ENCODE data around the gene CNNM4. TPM values are rescaled to one million over a fixed set of nuclear protein-coding genes. Genes with fewer than 3 reads are reported as not detected.

CNNM4 gene
- total and polyA plus RNA-seq, 2 of the 4 experiments (the other 2 are of a cell fraction), result 2.0 to 4.1 TPM

DNA sequence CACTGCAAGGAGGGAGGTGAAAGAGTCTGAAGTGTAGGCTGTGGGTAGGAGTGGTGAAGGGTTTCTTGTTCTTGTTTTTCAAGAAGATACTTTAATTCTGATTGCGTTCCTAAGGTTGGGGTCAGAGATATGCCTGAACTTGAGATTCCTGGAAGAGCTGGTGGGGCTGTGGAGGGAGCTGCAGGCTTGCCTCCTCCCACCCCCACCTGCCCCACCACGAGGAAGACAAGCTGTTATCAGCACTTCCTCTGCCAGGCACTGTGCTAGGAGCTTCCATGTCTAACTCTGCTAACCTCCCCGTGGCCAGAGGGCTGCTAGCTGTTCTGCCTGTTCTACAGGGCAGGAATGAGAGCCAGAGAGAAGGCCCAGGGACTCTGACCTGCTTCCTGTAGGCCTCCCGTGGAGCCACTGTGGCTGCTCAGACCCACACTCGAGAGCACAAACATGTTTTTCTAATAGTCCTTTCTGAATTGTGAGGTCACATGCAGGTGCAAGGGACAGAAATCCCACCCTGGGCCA is 69.4 kb downstream of the CNNM4 start:
- Histone ChIP-seq H3K79me1 (ENCODE audit: low read depth in 1 of 2, low read length in 2 of 2) (peaks cover 2 to 5% of the 10 kb centered on the region in 2 experiments; a peak in 2 of 4 replicates), H3K23ac (ENCODE audit: low read depth, low read length) (no peak overlapping the region), H3K4ac (ENCODE audit: low read depth, low read length) (no peak overlapping the region), H2BK20ac (ENCODE audit: low read depth, low read length) (no peak overlapping the region), H4K8ac (ENCODE audit: low read depth in 2 of 2, low read length in 2 of 2) (no peak overlapping the region), H3K56ac (ENCODE audit: extremely low read depth, insufficient read depth, low read length) (no peak overlapping the region), H2BK120ac (ENCODE audit: low read depth, low read length) (no peak overlapping the region; the same call in 1 of the 2 replicates), H4K5ac (ENCODE audit: low read depth, low read length) (no peak overlapping the region), H2AFZ (replicated peaks; ENCODE audit: low read length, poor library complexity) (no peak overlapping the region), H3K27me3 (ENCODE audit: control insufficient read depth, insufficient read depth, low read length) (no peaks in the 10 kb centered on the region), H3K9ac (ENCODE audit: low read depth, low read length) (no peak overlapping the region), H3K4me1 (ENCODE audit: control insufficient read depth, insufficient read depth, low read length) (peaks cover 10% of the 10 kb centered on the region; the same call in 1 of the 2 replicates), H2AK9ac (replicated peaks; ENCODE audit: low read depth, low read length, poor library complexity) (no peak overlapping the region), H4K91ac (ENCODE audit: insufficient read depth, low read depth, low read length) (no peak overlapping the region), H3K4me2 (ENCODE audit: low read depth, low read length) (no peak overlapping the region), H3K4me3 (ENCODE audit: insufficient read depth, low read depth, low read length) (no peak overlapping the region), H2AK5ac (ENCODE audit: low read depth, low read length) (no peak overlapping the region), H2BK15ac (ENCODE audit: low read depth, low read length) (no peak overlapping the region), H2BK5ac (ENCODE audit: low read depth, low read length, poor library complexity, severe bottlenecking) (no peak overlapping the region), H3K27ac (ENCODE audit: insufficient read depth, low read length) (no peak overlapping the region), H3K9me1 (ENCODE audit: insufficient read depth, low read length) (peaks cover 11% of the 10 kb centered on the region; the same call in 1 of the 2 replicates), H3K18ac (ENCODE audit: low read depth, low read length) (no peak overlapping the region), H3K14ac (replicated peaks; ENCODE audit: low read depth, low read length) (no peak overlapping the region), H4K20me1 (ENCODE audit: insufficient read depth, low read length) (no peaks in the 10 kb centered on the region), H3K9me3 (ENCODE audit: control insufficient read depth, insufficient read depth, low read length) (no peaks in the 10 kb centered on the region), H3K36me3 (ENCODE audit: control insufficient read depth, insufficient read depth, low read length) (peaks cover 29% of the 10 kb centered on the region)
- dilution Hi-C loops (cut with HindIII; ENCODE audit: low sequenced_read_pairs, unreplicated experiment) (no loop called here), in situ Hi-C loops (cut with MboI; ENCODE audit: low sequenced_read_pairs) (no loop called here), intact Hi-C loops (cut with micrococcal nuclease) (no loop called here)
- TF ChIP-seq RFX5 (IDR thresholded peaks at IDR 0.05; ENCODE audit: low read depth, low read length) (no peak), MAZ (IDR thresholded peaks at IDR 0.05; ENCODE audit: borderline replicate concordance, low read depth, low read length) (no peak), CHD1 (IDR thresholded peaks at IDR 0.05; ENCODE audit: low read depth, low read length) (no peak), FOS (IDR thresholded peaks at IDR 0.05; ENCODE audit: low read depth, low read length) (no peak), RCOR1 (IDR thresholded peaks at IDR 0.05; ENCODE audit: insufficient replicate concordance, low read length) (no peak), SMC3 (IDR thresholded peaks at IDR 0.05; ENCODE audit: low read depth, low read length) (no peak), BHLHE40 (IDR thresholded peaks at IDR 0.05; ENCODE audit: low read depth, low read length) (no peak), MAFK (IDR thresholded peaks at IDR 0.05; ENCODE audit: low read depth, low read length) (no peak), CEBPB (IDR thresholded peaks at IDR 0.05; ENCODE audit: low read depth, low read length) (no peak), NFE2L2 (IDR thresholded peaks at IDR 0.05; ENCODE audit: low read depth, low read length) (no peak), POLR2A (IDR thresholded peaks at IDR 0.05; ENCODE audit: low read depth, low read length) (no peak)
- TF ChIP-seq, protein P1, sequence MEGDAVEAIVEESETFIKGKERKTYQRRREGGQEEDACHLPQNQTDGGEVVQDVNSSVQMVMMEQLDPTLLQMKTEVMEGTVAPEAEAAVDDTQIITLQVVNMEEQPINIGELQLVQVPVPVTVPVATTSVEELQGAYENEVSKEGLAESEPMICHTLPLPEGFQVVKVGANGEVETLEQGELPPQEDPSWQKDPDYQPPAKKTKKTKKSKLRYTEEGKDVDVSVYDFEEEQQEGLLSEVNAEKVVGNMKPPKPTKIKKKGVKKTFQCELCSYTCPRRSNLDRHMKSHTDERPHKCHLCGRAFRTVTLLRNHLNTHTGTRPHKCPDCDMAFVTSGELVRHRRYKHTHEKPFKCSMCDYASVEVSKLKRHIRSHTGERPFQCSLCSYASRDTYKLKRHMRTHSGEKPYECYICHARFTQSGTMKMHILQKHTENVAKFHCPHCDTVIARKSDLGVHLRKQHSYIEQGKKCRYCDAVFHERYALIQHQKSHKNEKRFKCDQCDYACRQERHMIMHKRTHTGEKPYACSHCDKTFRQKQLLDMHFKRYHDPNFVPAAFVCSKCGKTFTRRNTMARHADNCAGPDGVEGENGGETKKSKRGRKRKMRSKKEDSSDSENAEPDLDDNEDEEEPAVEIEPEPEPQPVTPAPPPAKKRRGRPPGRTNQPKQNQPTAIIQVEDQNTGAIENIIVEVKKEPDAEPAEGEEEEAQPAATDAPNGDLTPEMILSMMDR (conservative IDR thresholded peaks at IDR 0.05; ENCODE audit: low read depth, low read length), result no peak
- TF ChIP-seq, protein P2, sequence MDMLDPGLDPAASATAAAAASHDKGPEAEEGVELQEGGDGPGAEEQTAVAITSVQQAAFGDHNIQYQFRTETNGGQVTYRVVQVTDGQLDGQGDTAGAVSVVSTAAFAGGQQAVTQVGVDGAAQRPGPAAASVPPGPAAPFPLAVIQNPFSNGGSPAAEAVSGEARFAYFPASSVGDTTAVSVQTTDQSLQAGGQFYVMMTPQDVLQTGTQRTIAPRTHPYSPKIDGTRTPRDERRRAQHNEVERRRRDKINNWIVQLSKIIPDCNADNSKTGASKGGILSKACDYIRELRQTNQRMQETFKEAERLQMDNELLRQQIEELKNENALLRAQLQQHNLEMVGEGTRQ (IDR thresholded peaks at IDR 0.05; ENCODE audit: low read depth, low read length), result no peak
- WGBS, 2 experiments (ENCODE audit: extremely low coverage in 2 of 2, insufficient read length in 1 of 2), result 63% methylated on average over 2 of the region's 5 CpGs; no CpG with 5 or more reads in 1 of the 2 experiments
- DNase-seq (no peak), ATAC-seq (ENCODE audit: low read depth) (no peak)
- no TSS peak for BruUV-seq (replicated peaks)
- CTCF ChIA-PET, result no interaction called here
- POLR2A ChIA-PET (ENCODE audit: unreplicated experiment), result interaction anchor here (0.6 kb wide), 1 partner anchor 242 kb away, joined by 9 read pairs; no protein-coding TSS in a partner anchor
